H1 (cell line): ENCODE data around the gene ADGRV1. TPM values are rescaled to one million over a fixed set of nuclear protein-coding genes. Genes with fewer than 3 reads are reported as not detected.

ENCODE experiments used
- CTCF ChIA-PET: fragments of 300-600 bp; sonication (Branson Sonifier 250); formaldehyde crosslinking; loops from one replicate; lab custom pipeline; 2021; ENCODE audit not compliant: partially characterized antibody; lab: Charles Lee
- POLR2A ChIA-PET: fragments of 300-600 bp; sonication (Branson Sonifier 250); formaldehyde crosslinking; loops from one replicate; lab custom pipeline; 2021; ENCODE audit warnings: inconsistent platforms; ENCODE audit not compliant: partially characterized antibody; lab: Charles Lee
- DNase-seq, 2 experiments: peaks; one replicate each; pipeline versions ENCODE4 v3.0.0 to v3.0.0-alpha.2; 2010 to 2022; ENCODE audit warnings: low spot score in 2 of 2, low read depth in 1 of 2, mixed read lengths in 1 of 2
- FAIRE-seq: peaks from 2 replicates; lab custom pipeline; 2011; peaks lifted over from hg19 to GRCh38; lab: Jason Lieb, UNC
- H2AFZ ChIP-seq: 2 replicates; pipeline ENCODE4 v1.8.1; 2012; ENCODE audit warnings: low read length, inconsistent platforms
- H2AK5ac ChIP-seq: 2 replicates; pipeline ENCODE4 v1.6.1; 2013; ENCODE audit warnings: low read depth, low read length
- H2BK120ac ChIP-seq: replicated peaks from 2 replicates; pipeline ENCODE3; 2013; ENCODE audit warnings: low read depth, low read length, inconsistent platforms
- H2BK12ac ChIP-seq: 2 replicates; pipeline ENCODE4 v1.6.1; 2013; ENCODE audit warnings: low read depth, low read length
- H2BK15ac ChIP-seq: 2 replicates; pipeline ENCODE4 v1.6.1; 2013; ENCODE audit warnings: low read length
- H2BK20ac ChIP-seq: 2 replicates; pipeline ENCODE4 v1.6.1; 2013; ENCODE audit warnings: low read length
- H2BK5ac ChIP-seq: 2 replicates; pipeline ENCODE4 v1.6.1; 2013; ENCODE audit warnings: low read depth, low read length
- H3K14ac ChIP-seq: 2 replicates; pipeline ENCODE4 v1.6.1; 2013; ENCODE audit warnings: inconsistent platforms; ENCODE audit not compliant: insufficient read length
- H3K18ac ChIP-seq: 2 replicates; pipeline ENCODE4 v1.6.1; 2013; ENCODE audit warnings: low read length; ENCODE audit errors: extremely low read depth
- H3K23ac ChIP-seq: 2 replicates; pipeline ENCODE4 v1.6.1; 2013; ENCODE audit warnings: inconsistent platforms; ENCODE audit not compliant: insufficient read length
- H3K23me2 ChIP-seq: 2 replicates; pipeline ENCODE4 v1.6.1; 2013; ENCODE audit warnings: low read depth, low read length
- H3K27ac ChIP-seq: 2 replicates; pipeline ENCODE4 v1.6.1; 2011; ENCODE audit warnings: low read depth, low read length, inconsistent platforms
- H3K27me3 ChIP-seq, 4 experiments: replicated peaks in 1 of 4; 1 replicate in 1 of 4; 2 replicates in 3 of 4; pipeline versions ENCODE4 v1.6.1 to v1.8.1; 2011 to 2013; ENCODE audit warnings: low read length in 3 of 4, mild to moderate bottlenecking in 3 of 4, inconsistent platforms in 2 of 4, mixed read lengths in 2 of 4, moderate library complexity in 1 of 4; ENCODE audit not compliant: control insufficient read depth in 3 of 4, insufficient read depth in 3 of 4; ENCODE audit errors: extremely low read depth in 1 of 4
- H3K36me3 ChIP-seq, 4 experiments: 2 replicates each; pipeline versions ENCODE4 v1.6.1 to v1.8.1; 2011 to 2013; ENCODE audit warnings: mild to moderate bottlenecking in 4 of 4, low read length in 3 of 4, moderate library complexity in 2 of 4, control low read depth in 1 of 4, inconsistent platforms in 1 of 4; ENCODE audit not compliant: insufficient read depth in 4 of 4, control insufficient read depth in 2 of 4
- H3K4ac ChIP-seq: replicated peaks from 2 replicates; pipeline ENCODE3; 2013; ENCODE audit warnings: low read length, low read depth, mixed read lengths, inconsistent platforms; ENCODE audit not compliant: insufficient read length
- H3K4me1 ChIP-seq, 4 experiments: replicated peaks in 1 of 4; 1 replicate in 1 of 4; 2 replicates in 3 of 4; pipeline versions ENCODE4 v1.6.1 to v1.8.1; 2011 to 2013; ENCODE audit warnings: low read length in 3 of 4, inconsistent platforms in 2 of 4, mixed read lengths in 1 of 4; ENCODE audit not compliant: insufficient read depth in 4 of 4, control insufficient read depth in 3 of 4
- H3K4me2 ChIP-seq, 2 experiments: 2 replicates each; pipeline versions ENCODE4 v1.6.1 to v1.8.1; 2011 to 2013; ENCODE audit warnings: low read depth in 2 of 2, low read length in 2 of 2, control low read depth in 1 of 2, inconsistent platforms in 1 of 2, mild to moderate bottlenecking in 1 of 2; ENCODE audit not compliant: insufficient read depth in 1 of 2
- H3K4me3 ChIP-seq, 4 experiments: fragments of 200-600, 300-600 bp in 1 of 4; sonication (generic), shearing (Covaris generic), sonication (Bioruptor Twin) in 1 of 4; 2 replicates each; pipeline versions ENCODE4 v1.5.1 to v1.8.1; 2011 to 2016; ENCODE audit warnings: low read length in 4 of 4, low read depth in 3 of 4, control low read depth in 2 of 4, inconsistent platforms in 2 of 4, mild to moderate bottlenecking in 2 of 4, mixed read lengths in 1 of 4, moderate library complexity in 1 of 4; ENCODE audit not compliant: insufficient read depth in 2 of 4; ENCODE audit errors: extremely low read depth in 1 of 4
- H3K56ac ChIP-seq: replicated peaks from 2 replicates; pipeline ENCODE3; 2013; ENCODE audit warnings: low read depth, mild to moderate bottlenecking, mixed read lengths, low read length, inconsistent platforms; ENCODE audit not compliant: insufficient read length
- H3K79me1 ChIP-seq: 2 replicates; pipeline ENCODE4 v1.6.1; 2013; ENCODE audit warnings: low read depth, low read length, control low read depth
- H3K79me2 ChIP-seq, 2 experiments: 2 replicates each; pipeline versions ENCODE4 v1.6.1 to v1.8.1; 2012 to 2013; ENCODE audit warnings: low read length in 2 of 2, mild to moderate bottlenecking in 2 of 2, inconsistent platforms in 1 of 2; ENCODE audit not compliant: insufficient read depth in 2 of 2, control insufficient read depth in 1 of 2
- H3K9ac ChIP-seq, 4 experiments: replicated peaks in 1 of 4; 1 replicate in 1 of 4; 2 replicates in 3 of 4; pipeline versions ENCODE4 v1.6.1 to v1.8.1; 2011 to 2013; ENCODE audit warnings: low read depth in 3 of 4, low read length in 3 of 4, control low read depth in 2 of 4, mild to moderate bottlenecking in 2 of 4, moderate library complexity in 2 of 4, inconsistent platforms in 1 of 4; ENCODE audit errors: extremely low read depth in 1 of 4
- H3K9me3 ChIP-seq, 2 experiments: 2 replicates each; pipeline versions ENCODE4 v1.6.1 to v1.8.1; 2012 to 2013; ENCODE audit warnings: mild to moderate bottlenecking in 2 of 2, moderate library complexity in 2 of 2, control low read depth in 1 of 2, inconsistent platforms in 1 of 2, low read depth in 1 of 2, low read length in 1 of 2, mixed read lengths in 1 of 2; ENCODE audit not compliant: insufficient read depth in 2 of 2
- H4K20me1 ChIP-seq, 2 experiments: replicated peaks in 1 of 2; 2 replicates each; pipeline versions ENCODE3 to v1.8.1; 2011 to 2013; ENCODE audit warnings: inconsistent platforms in 2 of 2, low read length in 2 of 2, mild to moderate bottlenecking in 1 of 2; ENCODE audit not compliant: insufficient read depth in 2 of 2, control insufficient read depth in 1 of 2
- H4K5ac ChIP-seq: 2 replicates; pipeline ENCODE4 v1.6.1; 2013; ENCODE audit warnings: low read length, low read depth, mixed read lengths, inconsistent platforms; ENCODE audit not compliant: insufficient read length
- H4K8ac ChIP-seq: 2 replicates; pipeline ENCODE4 v1.8.0; 2013; ENCODE audit warnings: mild to moderate bottlenecking, moderate library complexity, low read length, inconsistent platforms; ENCODE audit not compliant: insufficient read depth; ENCODE audit errors: extremely low read depth
- H4K91ac ChIP-seq: replicated peaks from 2 replicates; pipeline ENCODE3; 2013; ENCODE audit warnings: low read length, mixed read lengths, inconsistent platforms; ENCODE audit not compliant: insufficient read length
- ATF3 ChIP-seq: IDR thresholded peaks from 2 replicates; pipeline ENCODE4 v1.6.1; 2011; ENCODE audit warnings: low read depth, mild to moderate bottlenecking, low read length; ENCODE audit not compliant: insufficient read depth
- CEBPB ChIP-seq: IDR thresholded peaks from 2 replicates; pipeline ENCODE4 v1.6.1; 2012; ENCODE audit warnings: low read depth, low read length
- JUND ChIP-seq: IDR thresholded peaks from 2 replicates; pipeline ENCODE4 v1.6.1; 2011; ENCODE audit warnings: mild to moderate bottlenecking, improper control_type of control experiment, low read length
- PHF8 ChIP-seq: fragments of 200-600 bp; sonication (generic); conservative IDR thresholded peaks from 2 replicates; pipeline ENCODE4 v1.7.1; 2012; ENCODE audit warnings: low read depth, mild to moderate bottlenecking, inconsistent platforms, low read length, moderate library complexity
- SIX5 ChIP-seq: IDR thresholded peaks from 2 replicates; pipeline ENCODE4 v1.6.1; 2011; ENCODE audit warnings: mild to moderate bottlenecking, low read depth, low read length
- SRF ChIP-seq: IDR thresholded peaks from 2 replicates; pipeline ENCODE4 v1.6.1; 2011; ENCODE audit warnings: mild to moderate bottlenecking, low read depth, low read length, moderate library complexity
- SUZ12 ChIP-seq: fragments of 200-600 bp; sonication (generic); IDR thresholded peaks from 2 replicates; pipeline ENCODE4 v1.6.1; 2012; ENCODE audit warnings: mild to moderate bottlenecking, inconsistent platforms, low read length, moderate library complexity, mixed read lengths
- TEAD4 ChIP-seq: IDR thresholded peaks from 2 replicates; pipeline ENCODE4 v1.6.1; 2012; ENCODE audit warnings: low read depth, low read length, inconsistent platforms, mixed read lengths
- WGBS, 2 experiments: shearing (Covaris generic) in 1 of 2; methylation state at CpG; one replicate each; pipeline versions ENCODE4 v1.1.6 to v1.1.7; 2013 to 2015; ENCODE audit warnings: low lambda C conversion rate in 2 of 2, mixed read lengths in 2 of 2, inconsistent platforms in 1 of 2, low coverage in 1 of 2, missing lambda C conversion rate in 1 of 2; ENCODE audit not compliant: insufficient replicate concordance in 2 of 2, insufficient coverage in 1 of 2, insufficient read length in 1 of 2; ENCODE audit errors: extremely low coverage in 1 of 2, missing lambda C conversion rate in 1 of 2; 5-methylcytosine and 5-hydroxymethylcytosine counted together
- polyA plus RNA-seq, 7 experiments: library from polyadenylated mRNA; depleted of rRNA in 3 of 7; stranded (reverse) in 5 of 7; unstranded in 2 of 7; fragments of >200 nt in 5 of 7; fragments of 200-250 nt in 2 of 7; gene quantifications; 1 replicate in 5 of 7; 2 replicates in 1 of 7; 4 replicates in 1 of 7; pipeline versions ENCODE4 v1.2.1 to v1.2.3, GENCODE V29; 2011 to 2013; ENCODE audit warnings: missing spikeins in 2 of 7, mixed read lengths in 2 of 7
- total RNA-seq: library from RNA; stranded (reverse); fragmentation: NEBNext Ultra II Directional; extraction: Animal tissue kit (Norgen Biotek cat#: 25700); gene quantifications from 2 replicates; pipeline ENCODE4 v1.2.1, GENCODE V29; 2021
- TF ChIP-seq, protein P1 (sequence below): IDR thresholded peaks from 2 replicates; pipeline ENCODE4 v1.6.1; 2012; ENCODE audit warnings: inconsistent platforms
- TF ChIP-seq, protein P2 (sequence below): IDR thresholded peaks from 2 replicates; pipeline ENCODE4 v1.6.1; 2012; ENCODE audit warnings: inconsistent platforms

The ADGRV1 gene
- total and polyA plus RNA-seq, 2 of the 8 experiments (the other 6 are each of a cell fraction or from before 2014, with no cell fraction given) = 53.1 to 62.2 TPM

DNA sequence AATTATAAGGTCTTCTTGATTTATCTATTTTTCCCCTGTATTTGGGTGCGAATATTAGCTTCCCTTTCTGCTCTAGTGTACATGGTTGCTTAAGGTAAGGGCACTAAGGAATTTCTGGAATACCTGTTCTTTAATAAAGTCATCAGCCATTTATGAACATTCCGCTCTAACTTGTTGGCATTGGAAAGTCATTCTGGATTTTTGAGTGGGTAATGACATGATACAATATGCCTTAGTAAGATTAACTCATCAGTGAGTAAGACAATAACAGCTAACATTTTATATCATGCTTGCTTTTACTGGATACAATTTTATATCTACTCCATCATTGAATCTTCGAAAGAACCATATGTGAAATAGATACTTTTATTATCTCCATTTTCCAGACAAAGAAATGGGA is 628.4 kb downstream of the ADGRV1 start:
- FAIRE-seq = no peak
- Histone ChIP-seq H2BK15ac (no peak overlapping the region), H3K56ac (no peak overlapping the region), H3K9ac (no peak overlapping the region), H4K20me1 (no peaks in the 10 kb centered on the region), H3K4me1 (peaks cover 0 to 6% (median 2%) of the 10 kb centered on the region in 4 experiments; a peak in 2 of 7 replicates), H3K4me3 (no peak overlapping the region), H3K27me3 (no peaks in the 10 kb centered on the region), H3K79me1 (no peaks in the 10 kb centered on the region), H2BK20ac (no peak overlapping the region), H2AFZ (no peak overlapping the region), H3K27ac (no peak overlapping the region), H2AK5ac (no peak overlapping the region), H3K4ac (no peak overlapping the region), H4K8ac (no peak overlapping the region), H3K23me2 (no peaks in the 10 kb centered on the region), H4K91ac (no peak overlapping the region), H4K5ac (no peak overlapping the region), H3K23ac (no peak overlapping the region), H2BK12ac (no peak overlapping the region), H3K79me2 (no peaks in the 10 kb centered on the region), H2BK120ac (no peak overlapping the region), H3K36me3 (no peaks in the 10 kb centered on the region), H3K9me3 (no peaks in the 10 kb centered on the region), H3K18ac (no peak overlapping the region), H2BK5ac (no peak overlapping the region), H3K14ac (no peak overlapping the region), H3K4me2 (no peak overlapping the region)
- no peak for DNase-seq
- 89% methylated on average over 3 of the region's 3 CpGs; no CpG with 5 or more reads in 1 of the 2 experiments for WGBS, 2 experiments
- ChIA-PET POLR2A (no interaction called here), CTCF (interaction anchor here (0.7 to 1.1 kb wide), 4 partner anchors 33 to 321 kb away, joined by 3 to 6 read pairs (median 4); no protein-coding TSS in a partner anchor)
- TF ChIP-seq PHF8 (no peak), SIX5 (no peak), SRF (no peak), ATF3 (no peak), CEBPB (no peak), TEAD4 (no peak), SUZ12 (no peak), JUND (no peak)
- TF ChIP-seq, protein P1, sequence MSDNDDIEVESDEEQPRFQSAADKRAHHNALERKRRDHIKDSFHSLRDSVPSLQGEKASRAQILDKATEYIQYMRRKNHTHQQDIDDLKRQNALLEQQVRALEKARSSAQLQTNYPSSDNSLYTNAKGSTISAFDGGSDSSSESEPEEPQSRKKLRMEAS = no peak
- TF ChIP-seq, protein P2, sequence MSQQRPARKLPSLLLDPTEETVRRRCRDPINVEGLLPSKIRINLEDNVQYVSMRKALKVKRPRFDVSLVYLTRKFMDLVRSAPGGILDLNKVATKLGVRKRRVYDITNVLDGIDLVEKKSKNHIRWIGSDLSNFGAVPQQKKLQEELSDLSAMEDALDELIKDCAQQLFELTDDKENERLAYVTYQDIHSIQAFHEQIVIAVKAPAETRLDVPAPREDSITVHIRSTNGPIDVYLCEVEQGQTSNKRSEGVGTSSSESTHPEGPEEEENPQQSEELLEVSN = no peak
